ENCODE results near the gene DLX1. TPM values are rescaled to one million over a fixed set of nuclear protein-coding genes. Genes with fewer than 3 reads are reported as not detected.

Gene DLX1
- total and polyA plus RNA-seq, 9 of the 15 experiments (the other 6 are each of a cell fraction or from before 2014, with no cell fraction given) = 1.9 to 26.2 (median 9.6) TPM

GRCh38 chr2:172085460-172086159, at the start of gene DLX1 (continued):
- TF ChIP-seq FOXO4 (CRISPR knock-in tag; IDR thresholded peaks at IDR 0.05) (no peak), ZNF12 (CRISPR knock-in tag; IDR thresholded peaks at IDR 0.05) (peak; percentile 5; the same call in 1 of the 2 replicates), ZNF644 (tag; IDR thresholded peaks at IDR 0.05; ENCODE audit: low read depth) (no peak), FOXJ2 (tag; IDR thresholded peaks at IDR 0.05) (no peak), ZNF518B (CRISPR knock-in tag; IDR thresholded peaks at IDR 0.05) (no peak), NCOA6 (IDR thresholded peaks at IDR 0.05) (0 out of 2 replicates have a peak, but pooled peaks have one; percentile 32), MAFG (tag; conservative IDR thresholded peaks at IDR 0.05) (no peak), RBM14 (IDR thresholded peaks at IDR 0.05; ENCODE audit: borderline replicate concordance, insufficient read depth, low read depth, low read length) (no peak), PHF8 (IDR thresholded peaks at IDR 0.05; ENCODE audit: borderline replicate concordance, low read length) (no peak; the same call in 1 of the 2 replicates), ATF6 (CRISPR knock-in tag; IDR thresholded peaks at IDR 0.05) (0 out of 2 replicates have a peak, but pooled peaks have one; percentile 47), KLF6 (CRISPR knock-in tag; IDR thresholded peaks at IDR 0.05; ENCODE audit: borderline replicate concordance) (no peak), SRSF7 (optimal IDR thresholded peaks at IDR 0.05; ENCODE audit: low read depth, low read length) (no peak), FOXA3 (CRISPR knock-in tag; conservative IDR thresholded peaks at IDR 0.05 in 1 of 2, IDR thresholded peaks at IDR 0.05 in 1 of 2) (peak in 1 of 2 experiments; percentile 77; a peak in 2 of 4 replicates), ZBTB43 (CRISPR knock-in tag; IDR thresholded peaks at IDR 0.05) (no peak; the same call in 1 of the 2 replicates), ZNF184 (CRISPR knock-in tag; IDR thresholded peaks at IDR 0.05) (no peak), HBP1 (CRISPR knock-in tag; IDR thresholded peaks at IDR 0.05) (peak; percentile 80), SUPT5H (IDR thresholded peaks at IDR 0.05) (peak; percentile 51; the same call in 1 of the 2 replicates)

Data from K562 (cell line).